GF-D8 (cell line): Measurements from ENCODE around the gene FAM149A.

Source experiments
- DNase-seq: peaks from one replicate; lab custom pipeline; 2025; lab: John Stamatoyannopoulos, UW

The FAM149A gene

GRCh38 chr4:186158966-186159365, 54.5 kb downstream of the FAM149A start:
- no peak for DNase-seq

- no peak for DNase-seq
Observed at GRCh38 chr4:186159613-186160012, 55.1 kb downstream of the FAM149A start.

GRCh38 chr4:186161138-186161537, 56.6 kb downstream of the FAM149A start:
- DNase-seq: no peak

GRCh38 chr4:186166852-186167512, 62.5 kb downstream of the FAM149A start:
- no peak for DNase-seq

GRCh38 chr4:186167605-186168004, 63.1 kb downstream of the FAM149A start:
- no peak for DNase-seq

GRCh38 chr4:186168750-186169149, 64.2 kb downstream of the FAM149A start:
- DNase-seq: no peak

- DNase-seq: no peak
Observed at GRCh38 chr4:186169333-186169944, 64.9 kb downstream of the FAM149A start.

GRCh38 chr4:186169945-186170802, 65.7 kb downstream of the FAM149A start:
- DNase-seq: no peak

- DNase-seq: no peak
Observed at GRCh38 chr4:186170966-186171365, 66.5 kb downstream of the FAM149A start.

GRCh38 chr4:186172546-186172945, 68.0 kb downstream of the FAM149A start:
- no peak for DNase-seq

GRCh38 chr4:186188107-186188506, 83.6 kb downstream of the FAM149A start:
- no peak for DNase-seq

- DNase-seq: no peak
Observed at GRCh38 chr4:186189656-186190055, 85.2 kb downstream of the FAM149A start.

GRCh38 chr4:186190581-186191199, 86.2 kb downstream of the FAM149A start:
- DNase-seq: peak; percentile 43

- DNase-seq: peak; percentile 69
Observed at GRCh38 chr4:186191200-186192065, 86.9 kb downstream of the FAM149A start, which contains the start of gene CYP4V2. Gene CYP4V2 (plus strand): TSS chr4:186191567. CDS start chr4:186191824, 257 bp downstream.

GRCh38 chr4:186192066-186192612, 87.6 kb downstream of the FAM149A start:
- DNase-seq: peak; percentile 9

- DNase-seq: no peak
Observed at GRCh38 chr4:186193851-186194250, 89.3 kb downstream of the FAM149A start.

GRCh38 chr4:186196063-186196462, 91.6 kb downstream of the FAM149A start:
- no peak for DNase-seq

GRCh38 chr4:186200516-186200915, 96.0 kb downstream of the FAM149A start:
- DNase-seq: no peak

- no peak for DNase-seq
Observed at GRCh38 chr4:186201010-186201409, 96.5 kb downstream of the FAM149A start.

GRCh38 chr4:186201535-186202230, 97.2 kb downstream of the FAM149A start:
- DNase-seq: peak; percentile 39
